ENCODE results near the gene TSPAN10. TPM values are rescaled to one million over a fixed set of nuclear protein-coding genes. Genes with fewer than 3 reads are reported as not detected.
A peak's percentile ranks its signal among the peaks of the same experiment; 100 is the strongest.

The TSPAN10 gene
- total and polyA plus RNA-seq, 2 of the 13 experiments (the other 11 are each of a cell fraction or from before 2014, with no cell fraction given): 0.54 to 0.75 TPM

- 0 out of 2 replicates have a peak, but pooled peaks have one; percentile 27 for TF ChIP-seq ZBTB38 (CRISPR knock-in tag; IDR thresholded peaks at IDR 0.05)
- TF ChIP-seq ZNF740 (CRISPR knock-in tag; IDR thresholded peaks at IDR 0.05): peak; percentile 47; the same call in 1 of the 2 replicates
- TF ChIP-seq SMAD3 (CRISPR knock-in tag; IDR thresholded peaks at IDR 0.05): no peak
- TF ChIP-seq ZXDC (CRISPR knock-in tag; IDR thresholded peaks at IDR 0.05): no peak
- TF ChIP-seq EED (CRISPR knock-in tag; IDR thresholded peaks at IDR 0.05): 0 out of 2 replicates have a peak, but pooled peaks have one; percentile 7
- TF ChIP-seq RFX5 (IDR thresholded peaks at IDR 0.05; ENCODE audit: low read depth, low read length): no peak
- no peak for TF ChIP-seq SOX13 (IDR thresholded peaks at IDR 0.05)
- TF ChIP-seq SOX13 (CRISPR knock-in tag; conservative IDR thresholded peaks at IDR 0.05 in 1 of 2, IDR thresholded peaks at IDR 0.05 in 1 of 2): no peak
- no peak for TF ChIP-seq GATAD1 (CRISPR knock-in tag; IDR thresholded peaks at IDR 0.05)
- no peak for TF ChIP-seq HMGXB3 (CRISPR knock-in tag; IDR thresholded peaks at IDR 0.05; ENCODE audit: borderline replicate concordance)
- no peak for TF ChIP-seq ARHGAP35 (CRISPR knock-in tag; IDR thresholded peaks at IDR 0.05; ENCODE audit: borderline replicate concordance)
- no peak for TF ChIP-seq ZNF841 (CRISPR knock-in tag; IDR thresholded peaks at IDR 0.05; ENCODE audit: borderline replicate concordance)
- TF ChIP-seq ZNF34 (CRISPR knock-in tag; IDR thresholded peaks at IDR 0.05; ENCODE audit: borderline replicate concordance): no peak
- TF ChIP-seq ONECUT2 (CRISPR knock-in tag; IDR thresholded peaks at IDR 0.05): no peak
- no peak for TF ChIP-seq MAFK (conservative IDR thresholded peaks at IDR 0.05 in 1 of 2, IDR thresholded peaks at IDR 0.05 in 1 of 2; ENCODE audit: low read length in 2 of 2)
- TF ChIP-seq RBM39 (IDR thresholded peaks at IDR 0.05; ENCODE audit: low read depth, low read length, poor library complexity, severe bottlenecking): no peak
- TF ChIP-seq ZNF512 (CRISPR knock-in tag; IDR thresholded peaks at IDR 0.05): no peak
- TF ChIP-seq ZNF138 (CRISPR knock-in tag; IDR thresholded peaks at IDR 0.05; ENCODE audit: low read depth): 0 out of 2 replicates have a peak, but pooled peaks have one; percentile 20
- no peak for TF ChIP-seq KLF13 (CRISPR knock-in tag; IDR thresholded peaks at IDR 0.05)
- no peak for TF ChIP-seq DNMT1 (CRISPR knock-in tag; IDR thresholded peaks at IDR 0.05)
- no peak for TF ChIP-seq MAF1 (CRISPR knock-in tag; IDR thresholded peaks at IDR 0.05; ENCODE audit: borderline replicate concordance)
Measured at GRCh38 chr17:81682565-81683207, 45.7 kb downstream of the TSPAN10 start (continued).

All from HepG2 (cell line).